Neural progenitor cell (in vitro differentiated cells): ENCODE data around the gene IQSEC1.

ENCODE experiments used
- CTCF ChIP-seq: fragments of 200-600 bp; sonication (generic); IDR thresholded peaks from 2 replicates; pipeline ENCODE4 v1.5.1; 2017; ENCODE audit warnings: antibody characterized with exemption, mild to moderate bottlenecking
- EZH2 ChIP-seq: fragments of 200-600 bp; sonication (generic); IDR thresholded peaks from 2 replicates; pipeline ENCODE4 v1.6.1; 2017; ENCODE audit warnings: antibody characterized with exemption, mild to moderate bottlenecking, moderate library complexity
- EZH2phosphoT487 ChIP-seq: fragments of 200-600 bp; sonication (generic); IDR thresholded peaks from 2 replicates; pipeline ENCODE4 v1.6.1; 2017; ENCODE audit warnings: antibody characterized with exemption

DNA sequence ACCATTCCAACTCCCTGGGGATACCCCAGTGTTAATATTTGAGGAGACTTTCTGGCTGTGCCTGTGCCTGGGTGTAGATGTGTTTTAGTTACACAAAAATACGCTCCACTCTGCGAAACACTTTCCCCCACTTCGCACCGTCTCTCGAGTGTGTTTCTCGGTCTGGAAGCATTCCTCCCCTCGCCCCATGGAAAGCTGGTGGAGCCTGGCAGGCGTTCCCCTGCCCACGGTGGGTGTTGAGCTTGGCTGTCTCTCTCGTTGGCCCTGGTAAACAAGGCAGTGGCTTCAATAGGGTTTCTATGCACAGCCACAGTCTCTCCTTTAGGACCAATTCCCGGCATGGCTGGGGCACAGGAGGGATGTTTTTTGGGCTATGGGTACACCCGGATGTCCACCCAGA is 19.3 kb downstream of the IQSEC1 start:
- no peak for TF ChIP-seq CTCF
- no peak for TF ChIP-seq EZH2phosphoT487
- TF ChIP-seq EZH2, result no peak
